MCF 10A (cell line): ENCODE measurements around the gene KCNAB3. TPM values are rescaled to one million over a fixed set of nuclear protein-coding genes. Genes with fewer than 3 reads are reported as not detected.

Source experiments
- BruUV-seq: library from RNA; stranded (reverse); fragments of 400-500 nt; replicated peaks from 2 replicates; lab custom pipeline; 2021; lab: Mats Ljungman, UMichigan
- CTCF ChIA-PET: fragments of 300-600 bp; sonication (Branson Sonifier 250); formaldehyde crosslinking; extraction: SDS; loops from one replicate; lab custom pipeline; 2021; ENCODE audit warnings: antibody characterized with exemption, inconsistent platforms; lab: Yijun Ruan, JAX
- POLR2A ChIA-PET: fragments of 300-600, 350-650 bp; sonication (Branson Sonifier 250); formaldehyde crosslinking; extraction: SDS; loops from one replicate; lab custom pipeline; 2020; ENCODE audit warnings: antibody characterized with exemption, inconsistent platforms; lab: Yijun Ruan, JAX
- DNase-seq: peaks from one replicate; pipeline ENCODE4 v3.0.0-alpha.2; 2018; ENCODE audit not compliant: unreplicated experiment
- H3K27ac Mint-ChIP-seq: one replicate; pipeline ENCODE4 v1.8.0; 2022; ENCODE audit warnings: mild to moderate bottlenecking, low read depth, mixed read lengths; ENCODE audit not compliant: unreplicated experiment
- H3K27me3 Mint-ChIP-seq: one replicate; pipeline ENCODE4 v1.8.0; 2022; ENCODE audit warnings: mixed read lengths; ENCODE audit not compliant: insufficient read depth, unreplicated experiment
- H3K36me3 Mint-ChIP-seq: one replicate; pipeline ENCODE4 v1.8.0; 2022; ENCODE audit warnings: mild to moderate bottlenecking, moderate library complexity, mixed read lengths; ENCODE audit not compliant: insufficient read depth, unreplicated experiment
- H3K4me1 Mint-ChIP-seq: one replicate; pipeline ENCODE4 v1.8.0; 2022; ENCODE audit warnings: mixed read lengths; ENCODE audit not compliant: insufficient read depth, unreplicated experiment
- H3K4me3 Mint-ChIP-seq: one replicate; pipeline ENCODE4 v1.8.0; 2022; ENCODE audit warnings: mild to moderate bottlenecking, moderate library complexity, mixed read lengths; ENCODE audit not compliant: unreplicated experiment
- H3K9me3 Mint-ChIP-seq: one replicate; pipeline ENCODE4 v1.8.0; 2022; ENCODE audit warnings: mixed read lengths; ENCODE audit not compliant: unreplicated experiment
- intact Hi-C: fragments of 100-400 bp; cut with micrococcal nuclease; formaldehyde crosslinking; loops from 2 replicates; pipeline ENCODE4 v1.14.1; 2022
- total RNA-seq: library from RNA; stranded (reverse); gene quantifications from 2 replicates; pipeline ENCODE4 v1.2.3, GENCODE V29; 2022
- TF ChIP-seq, protein P1 (sequence below): fragments of 200-600 bp; IDR thresholded peaks from one replicate; pipeline ENCODE4 v1.8.0; 2022; ENCODE audit warnings: antibody characterized with exemption, mild to moderate bottlenecking; ENCODE audit not compliant: unreplicated experiment

Gene KCNAB3
- total RNA-seq, 1 experiment from 2014 or later = 4.2 TPM

DNA sequence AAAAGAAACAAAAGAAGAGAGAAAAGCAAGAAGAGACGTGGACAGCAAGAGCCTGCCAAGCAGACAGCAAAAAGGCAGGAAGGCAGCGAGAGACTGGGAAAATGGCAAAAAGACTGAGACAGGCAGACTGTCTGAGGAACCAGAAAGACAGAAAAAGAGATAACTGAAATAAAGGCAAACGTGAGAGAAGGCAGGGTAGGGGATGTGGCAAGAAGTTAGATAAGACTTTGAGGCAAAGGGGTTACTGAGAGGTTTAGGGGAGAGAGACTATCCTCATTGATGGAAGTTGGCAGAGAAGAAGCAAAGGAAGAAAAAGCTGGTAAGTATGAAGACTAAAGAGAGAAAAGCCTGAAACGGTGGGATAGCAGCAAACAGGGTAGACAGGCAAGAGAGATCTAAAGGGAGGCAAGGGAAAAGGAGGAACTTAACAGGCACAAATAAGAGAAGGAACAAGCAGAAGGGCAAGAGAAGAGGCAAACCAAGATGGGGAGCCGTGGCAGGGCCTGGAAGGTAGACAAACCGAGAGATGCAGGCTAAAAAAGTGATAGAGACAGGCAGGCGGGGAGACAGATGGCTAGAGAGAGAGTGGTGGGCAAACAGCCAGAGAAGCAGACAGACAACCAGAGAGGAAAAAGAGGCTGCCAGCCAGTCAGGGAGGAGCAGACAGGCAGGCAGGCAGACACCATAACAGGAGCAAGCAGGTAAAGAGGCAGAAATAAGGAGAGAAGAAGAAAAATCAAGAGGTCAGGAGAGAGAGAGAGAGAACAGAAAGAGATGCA lies 48.2 kb downstream of the KCNAB3 start:
- ChIA-PET POLR2A (no interaction called here), CTCF (interaction anchor here (0.6 kb wide), 1 partner anchor 194 kb away, joined by 3 read pairs; the partner anchor contains the start of gene TP53)
- peaks cover under 1% of the 10 kb centered on the region for H3K4me1 Mint-ChIP-seq
- H3K27ac Mint-ChIP-seq = no peak overlapping the region
- no TSS peak for BruUV-seq
- H3K27me3 Mint-ChIP-seq = no peaks in the 10 kb centered on the region
- H3K9me3 Mint-ChIP-seq = no peaks in the 10 kb centered on the region
- no peak for DNase-seq
- TF ChIP-seq, protein P1, sequence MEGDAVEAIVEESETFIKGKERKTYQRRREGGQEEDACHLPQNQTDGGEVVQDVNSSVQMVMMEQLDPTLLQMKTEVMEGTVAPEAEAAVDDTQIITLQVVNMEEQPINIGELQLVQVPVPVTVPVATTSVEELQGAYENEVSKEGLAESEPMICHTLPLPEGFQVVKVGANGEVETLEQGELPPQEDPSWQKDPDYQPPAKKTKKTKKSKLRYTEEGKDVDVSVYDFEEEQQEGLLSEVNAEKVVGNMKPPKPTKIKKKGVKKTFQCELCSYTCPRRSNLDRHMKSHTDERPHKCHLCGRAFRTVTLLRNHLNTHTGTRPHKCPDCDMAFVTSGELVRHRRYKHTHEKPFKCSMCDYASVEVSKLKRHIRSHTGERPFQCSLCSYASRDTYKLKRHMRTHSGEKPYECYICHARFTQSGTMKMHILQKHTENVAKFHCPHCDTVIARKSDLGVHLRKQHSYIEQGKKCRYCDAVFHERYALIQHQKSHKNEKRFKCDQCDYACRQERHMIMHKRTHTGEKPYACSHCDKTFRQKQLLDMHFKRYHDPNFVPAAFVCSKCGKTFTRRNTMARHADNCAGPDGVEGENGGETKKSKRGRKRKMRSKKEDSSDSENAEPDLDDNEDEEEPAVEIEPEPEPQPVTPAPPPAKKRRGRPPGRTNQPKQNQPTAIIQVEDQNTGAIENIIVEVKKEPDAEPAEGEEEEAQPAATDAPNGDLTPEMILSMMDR = no peak
- no peaks in the 10 kb centered on the region for H3K36me3 Mint-ChIP-seq
- no peak overlapping the region for H3K4me3 Mint-ChIP-seq
- intact Hi-C loops = no loop called here

DNA sequence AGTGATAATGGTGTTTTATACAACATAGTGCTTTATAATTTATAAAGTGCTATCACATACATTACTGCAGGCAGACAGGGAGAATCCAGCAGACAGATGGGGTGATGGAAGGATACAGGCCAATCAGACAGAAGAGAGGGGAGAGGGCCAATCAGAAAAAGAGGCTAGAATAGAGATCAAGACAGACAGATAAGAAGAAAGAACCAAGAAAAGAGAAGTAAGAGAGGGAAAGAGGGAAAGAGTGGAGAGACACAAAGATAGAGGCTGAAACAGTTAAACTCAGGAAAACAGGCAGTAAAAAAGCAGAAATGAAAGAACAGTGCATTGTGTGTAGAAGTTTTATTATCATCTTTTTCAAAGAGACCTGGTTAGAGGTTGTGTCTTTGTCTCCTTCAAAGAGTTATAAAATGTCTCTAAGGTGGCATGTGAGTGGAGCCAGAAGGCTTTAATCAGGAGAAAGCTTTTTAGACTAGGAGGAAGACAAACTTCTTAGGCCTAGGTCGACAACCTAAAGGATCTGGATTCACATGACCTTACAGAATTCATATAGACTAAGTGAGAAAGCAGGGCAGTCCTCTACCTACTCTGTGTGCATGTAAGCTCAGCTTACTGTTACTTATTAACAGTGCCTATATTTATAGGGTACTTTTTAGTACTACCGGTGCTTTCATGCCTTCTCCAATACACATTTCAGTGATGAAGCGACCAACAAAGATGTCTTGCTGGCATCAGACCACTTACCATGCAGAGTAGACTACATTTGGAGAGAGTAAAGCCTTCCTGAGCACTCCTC lies 49.4 kb downstream of the KCNAB3 start:
- DNase-seq = no peak
- Mint-ChIP-seq H3K36me3 (peaks cover 9% of the 10 kb centered on the region), H3K27me3 (no peaks in the 10 kb centered on the region), H3K27ac (no peak overlapping the region), H3K9me3 (no peaks in the 10 kb centered on the region), H3K4me3 (no peak overlapping the region), H3K4me1 (peaks cover 5% of the 10 kb centered on the region)
- BruUV-seq = no TSS peak
- TF ChIP-seq, protein P1 = no peak
- POLR2A ChIA-PET = no interaction called here
- CTCF ChIA-PET = no interaction called here
- intact Hi-C loops = no loop called here

DNA sequence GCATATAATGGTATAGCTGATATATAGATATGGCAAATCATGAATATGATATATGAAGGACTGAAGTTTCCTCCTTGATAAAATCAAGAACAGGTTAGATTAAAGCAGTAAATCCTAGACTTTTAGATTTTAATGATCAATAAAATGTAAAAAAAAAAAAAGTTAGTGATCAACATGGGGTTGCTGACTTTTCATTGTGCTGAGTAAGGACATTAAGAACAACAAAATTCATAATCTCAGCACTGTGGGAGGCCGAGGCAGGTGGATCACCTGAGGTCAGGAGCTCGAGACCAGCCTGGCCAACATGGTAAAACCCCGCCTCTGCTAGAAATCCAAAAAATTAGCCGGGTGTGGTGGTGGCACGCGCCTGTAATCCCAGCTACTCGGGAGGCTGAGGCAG lies 51.4 kb downstream of the KCNAB3 start:
- intact Hi-C loops = no loop called here
- peaks cover 5% of the 10 kb centered on the region for H3K4me1 Mint-ChIP-seq
- H3K4me3 Mint-ChIP-seq = no peak overlapping the region
- no peaks in the 10 kb centered on the region for H3K27me3 Mint-ChIP-seq
- H3K36me3 Mint-ChIP-seq = peaks cover 15% of the 10 kb centered on the region
- TF ChIP-seq, protein P1 = no peak
- DNase-seq = no peak
- ChIA-PET CTCF (interaction anchor here (0.6 to 1.9 kb wide), 2 partner anchors 15 to 30 kb away, joined by 3 to 6 read pairs; no protein-coding TSS in a partner anchor), POLR2A (interaction anchor here (0.7 to 1.5 kb wide), 3 partner anchors 10 to 54 kb away, joined by 3 to 4 read pairs (median 3); partner anchors contain the start of genes CNTROB, CYB5D1, NAA38 and TRAPPC1)
- H3K9me3 Mint-ChIP-seq = no peaks in the 10 kb centered on the region
- no peak overlapping the region for H3K27ac Mint-ChIP-seq
- no TSS peak for BruUV-seq
